Measurements from ENCODE around the gene PTGES.
"Not testable (repeated sequence)": the region's sequence is repeated elsewhere in the genome, so short reads cannot be mapped to it uniquely, and the experiment has no call there.

The PTGES gene

GRCh38 chr9:129770741-129771140 lies 17.9 kb upstream of the PTGES start:
- DNase-seq (ENCODE audit: low read depth in 2 of 2): no peak

GRCh38 chr9:129769669-129770068 lies 16.8 kb upstream of the PTGES start:
- no peak for DNase-seq (ENCODE audit: low read depth in 2 of 2)

GRCh38 chr9:129768486-129768885 lies 15.6 kb upstream of the PTGES start:
- no peak for DNase-seq (ENCODE audit: low read depth in 2 of 2)

GRCh38 chr9:129765764-129766317 lies 13.0 kb upstream of the PTGES start:
- no peak for DNase-seq (ENCODE audit: low read depth in 2 of 2)

- DNase-seq (ENCODE audit: low read depth in 2 of 2): no peak
These were observed 10.4 kb upstream of the PTGES start for GRCh38 chr9:129762985-129763926.

- not testable (repeated sequence) for DNase-seq (ENCODE audit: low read depth in 2 of 2)
These were observed 9.6 kb upstream of the PTGES start for GRCh38 chr9:129762370-129762984.

- no peak for DNase-seq (ENCODE audit: low read depth in 2 of 2)
These were observed 9.1 kb upstream of the PTGES start for GRCh38 chr9:129761901-129762369.

- DNase-seq (ENCODE audit: low read depth in 2 of 2): no peak
These were observed 8.6 kb upstream of the PTGES start for GRCh38 chr9:129761293-129761900.

GRCh38 chr9:129760784-129761183 lies 7.9 kb upstream of the PTGES start:
- not testable (repeated sequence) for DNase-seq (ENCODE audit: low read depth in 2 of 2)

GRCh38 chr9:129759804-129760502 lies 7.1 kb upstream of the PTGES start:
- DNase-seq (ENCODE audit: low read depth in 2 of 2): no peak

GRCh38 chr9:129759319-129759718 lies 6.5 kb upstream of the PTGES start:
- DNase-seq (ENCODE audit: low read depth in 2 of 2): no peak

- DNase-seq (ENCODE audit: low read depth in 2 of 2): no peak
These were observed 4.2 kb upstream of the PTGES start for GRCh38 chr9:129757045-129757444.

GRCh38 chr9:129756191-129756590 lies 3.3 kb upstream of the PTGES start:
- no peak for DNase-seq (ENCODE audit: low read depth in 2 of 2)

- DNase-seq (ENCODE audit: low read depth in 2 of 2): no peak
These were observed 2.3 kb upstream of the PTGES start for GRCh38 chr9:129755151-129755550.

- DNase-seq (ENCODE audit: low read depth in 2 of 2): no peak
These were observed 721 bp downstream of the PTGES start for GRCh38 chr9:129751841-129752801.

GRCh38 chr9:129750013-129750638 lies 2.7 kb downstream of the PTGES start:
- DNase-seq (ENCODE audit: low read depth in 2 of 2): no peak

- DNase-seq (ENCODE audit: low read depth in 2 of 2): no peak
These were observed 3.3 kb downstream of the PTGES start for GRCh38 chr9:129749575-129749974.

- not testable (repeated sequence) for DNase-seq (ENCODE audit: low read depth in 2 of 2)
These were observed 3.8 kb downstream of the PTGES start for GRCh38 chr9:129749052-129749451.

- no peak for DNase-seq (ENCODE audit: low read depth in 2 of 2)
These were observed 4.6 kb downstream of the PTGES start for GRCh38 chr9:129748249-129748648.

Measured in activated CD4-positive, alpha-beta T cell treated with anti-CD3 and anti-CD28 coated beads for 24 hours (primary cell).